Measurements from ENCODE around the gene CARS2. TPM values are rescaled to one million over a fixed set of nuclear protein-coding genes. Genes with fewer than 3 reads are reported as not detected.

Gene CARS2
- total RNA-seq, 4 donors from 2014 or later, result 40.0 to 398 (median 65.2) TPM

GRCh38 chr13:110626521-110626920 lies 79.4 kb downstream of the CARS2 start:
- DNase-seq (ENCODE audit: low spot score) (no peak), ATAC-seq (ENCODE audit: low FRiP score) (no peak)
- no peak for TF ChIP-seq CTCF (IDR thresholded peaks at IDR 0.05)

- ATAC-seq (ENCODE audit: low FRiP score) (no peak), DNase-seq (ENCODE audit: low spot score) (no peak)
- no peak for TF ChIP-seq CTCF (IDR thresholded peaks at IDR 0.05)
Measured at GRCh38 chr13:110625771-110626321, 80.1 kb downstream of the CARS2 start.

- no peak for DNase-seq (ENCODE audit: low spot score)
- no peak for ATAC-seq (ENCODE audit: low FRiP score)
- TF ChIP-seq CTCF (IDR thresholded peaks at IDR 0.05), result no peak
Measured at GRCh38 chr13:110624766-110625756, 80.9 kb downstream of the CARS2 start.

DNA sequence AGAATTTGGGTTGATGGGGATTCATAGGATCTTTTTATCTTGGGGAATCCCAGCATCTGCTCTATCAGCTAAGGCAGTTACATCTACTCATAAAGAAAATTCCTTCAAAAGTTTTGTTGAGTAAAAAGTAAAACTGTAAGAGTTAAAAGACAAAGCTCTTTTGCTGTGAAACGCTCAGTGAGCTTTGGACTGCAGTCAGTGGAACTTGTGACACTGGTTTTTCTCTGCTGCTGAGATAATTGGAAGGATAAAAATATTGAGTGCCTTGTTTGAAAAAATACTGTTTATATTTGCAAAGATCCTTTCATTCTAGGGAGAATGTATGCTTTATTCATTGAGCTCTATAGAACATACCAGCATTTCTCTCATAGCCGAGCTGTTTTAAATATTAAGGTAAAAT lies 85.3 kb downstream of the CARS2 start:
- ATAC-seq (ENCODE audit: low FRiP score) (no peak), DNase-seq (ENCODE audit: low spot score) (no peak)
- no peak for TF ChIP-seq CTCF (IDR thresholded peaks at IDR 0.05)

- no peak for TF ChIP-seq CTCF (IDR thresholded peaks at IDR 0.05)
- no peak for ATAC-seq (ENCODE audit: low FRiP score)
- DNase-seq (ENCODE audit: low spot score), result no peak
Measured at GRCh38 chr13:110618780-110619179, 87.1 kb downstream of the CARS2 start.

DNA sequence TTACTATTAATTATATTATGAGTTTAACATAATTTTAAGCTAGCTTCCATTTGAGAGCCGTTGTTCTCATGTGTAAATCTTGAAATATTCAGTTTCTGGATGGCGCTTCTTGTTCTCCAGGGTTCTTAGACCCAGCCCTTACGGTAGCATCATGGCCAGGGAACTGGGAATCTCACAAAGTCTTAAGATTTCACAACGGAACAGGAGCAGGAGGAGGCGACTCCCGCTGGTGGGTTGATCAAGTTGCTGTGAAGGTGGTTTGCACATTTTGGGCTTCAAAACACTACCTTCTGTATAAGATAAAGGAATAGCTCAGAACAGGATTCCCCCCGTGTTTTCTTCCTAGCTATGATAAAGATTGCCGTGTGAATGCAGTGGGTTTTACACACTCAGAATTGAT lies 87.7 kb downstream of the CARS2 start:
- ATAC-seq (ENCODE audit: low FRiP score), result no peak
- DNase-seq (ENCODE audit: low spot score), result no peak
- no peak for TF ChIP-seq CTCF (IDR thresholded peaks at IDR 0.05)
